GM21529 (cell line): ENCODE results near the gene INO80D.
A peak's percentile ranks its signal among the peaks of the same experiment; 100 is the strongest.
"Not testable (repeated sequence)": the region's sequence is repeated elsewhere in the genome, so short reads cannot be mapped to it uniquely, and the experiment has no call there.

Source experiments
- ATAC-seq: cut with Tn5 transposase; IDR thresholded peaks from one replicate; pipeline ENCODE4 v1.9.1; 2021; ENCODE audit not compliant: unreplicated experiment

The INO80D gene

DNA sequence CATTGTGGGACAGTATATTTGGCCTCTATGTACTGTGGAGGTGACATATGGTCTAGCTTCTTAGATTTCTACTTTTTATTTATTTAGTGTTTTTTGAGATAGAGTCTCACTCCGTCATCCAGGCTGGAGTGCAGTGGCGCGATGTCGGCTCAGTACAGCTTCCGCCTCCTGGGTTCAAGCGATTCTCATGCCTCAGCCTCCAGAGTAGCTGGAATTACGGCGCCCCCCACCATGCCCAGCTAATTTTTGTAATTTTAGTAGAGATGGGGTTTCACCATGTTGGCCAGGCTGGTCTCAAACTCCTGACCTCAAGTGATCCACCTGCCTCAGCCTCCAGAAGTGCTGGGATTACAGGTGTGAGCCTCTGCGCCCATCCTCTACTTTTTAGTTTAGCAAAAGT, 99.6 kb downstream of the INO80D start:
- not testable (repeated sequence) for ATAC-seq

DNA sequence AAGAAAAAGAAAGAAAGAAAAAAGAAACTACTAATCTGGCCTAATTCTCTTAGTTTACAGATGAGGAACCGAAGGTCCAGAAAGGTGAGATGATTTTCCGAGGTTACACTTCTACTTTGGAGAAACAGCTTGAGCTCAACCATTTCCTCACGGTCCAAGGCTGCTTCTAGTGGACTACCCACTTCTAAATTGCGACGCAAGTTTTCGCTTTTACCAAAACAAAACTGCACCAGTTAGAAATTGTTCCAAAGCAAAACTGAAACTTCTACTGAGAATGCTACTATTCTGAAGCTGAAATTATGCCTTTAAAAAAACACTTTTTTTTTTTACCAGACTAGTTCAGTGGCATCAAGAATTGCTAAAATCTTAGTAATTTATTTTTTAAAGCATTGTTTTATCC, 101.6 kb downstream of the INO80D start:
- ATAC-seq: peak; percentile 80

DNA sequence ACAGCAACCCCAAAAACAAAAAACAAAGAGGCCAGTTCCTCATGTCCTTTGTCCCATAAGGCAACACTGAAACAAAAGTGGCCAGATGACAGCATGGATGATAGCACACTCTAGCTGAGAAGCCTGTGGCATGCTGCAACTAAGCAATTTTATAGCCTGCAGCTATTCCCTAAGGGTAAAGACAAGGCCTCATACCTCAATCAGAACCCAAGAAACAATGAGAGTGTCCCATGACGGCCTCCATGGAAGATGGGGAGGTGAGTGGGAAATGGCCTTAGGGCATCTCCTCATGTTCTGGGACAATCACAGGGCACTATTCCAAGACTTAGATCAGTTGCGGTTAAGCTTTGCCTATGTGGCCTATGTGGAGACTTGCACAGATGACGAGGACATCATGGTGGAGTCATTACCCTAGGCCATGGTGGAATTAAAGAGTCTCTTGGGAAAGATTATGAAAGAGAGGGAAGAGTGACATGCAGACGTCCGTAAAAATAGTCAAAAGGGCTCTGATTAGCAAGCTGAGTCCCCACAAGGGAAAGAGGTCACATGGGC, 103.1 kb downstream of the INO80D start:
- ATAC-seq: no peak

DNA sequence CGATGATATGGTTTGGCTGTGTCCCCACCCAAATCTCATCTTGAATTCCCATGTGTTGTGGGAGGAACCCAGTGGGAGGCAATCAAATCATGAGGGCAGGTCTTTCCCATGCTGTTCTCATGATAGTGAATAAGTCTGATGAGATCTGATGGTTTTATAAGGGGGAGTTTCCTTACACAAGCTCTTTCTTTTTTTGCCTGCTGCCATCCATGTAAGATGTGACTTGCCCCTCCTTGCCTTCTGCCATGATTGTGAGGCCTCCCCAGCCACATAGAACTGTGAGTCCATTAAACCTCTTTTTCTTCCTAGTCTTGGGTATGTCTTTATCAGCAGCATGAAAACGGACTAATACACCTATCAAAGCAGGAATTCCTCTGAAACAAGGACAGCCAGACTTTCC, 107.2 kb downstream of the INO80D start:
- not testable (repeated sequence) for ATAC-seq

DNA sequence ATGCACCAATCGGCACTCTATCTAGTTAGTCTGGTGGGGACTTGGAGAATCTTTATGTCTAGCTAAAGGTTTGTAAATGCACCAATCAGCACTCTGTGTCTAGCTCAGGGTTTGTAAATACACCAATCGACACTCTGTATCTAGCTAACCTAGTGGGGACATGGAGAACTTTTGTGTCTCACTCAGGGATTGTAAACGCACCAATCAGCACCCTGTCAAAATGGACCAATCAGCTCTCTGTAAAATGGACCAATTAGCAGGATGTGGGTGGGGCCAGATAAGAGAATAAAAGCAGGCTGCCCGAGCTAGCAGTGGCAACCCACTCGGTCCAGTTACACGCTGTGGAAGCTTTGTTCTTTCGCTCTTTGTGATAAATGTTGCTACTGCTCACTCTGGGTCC, 108.3 kb downstream of the INO80D start:
- ATAC-seq: not testable (repeated sequence)

- not testable (repeated sequence) for ATAC-seq
Observed at GRCh38 chr2:205976934-205977659, 108.9 kb downstream of the INO80D start.

- no peak for ATAC-seq
Observed at GRCh38 chr2:205976120-205976814, 109.7 kb downstream of the INO80D start.

GRCh38 chr2:205975082-205975949, 110.7 kb downstream of the INO80D start:
- peak; percentile 72 for ATAC-seq

DNA sequence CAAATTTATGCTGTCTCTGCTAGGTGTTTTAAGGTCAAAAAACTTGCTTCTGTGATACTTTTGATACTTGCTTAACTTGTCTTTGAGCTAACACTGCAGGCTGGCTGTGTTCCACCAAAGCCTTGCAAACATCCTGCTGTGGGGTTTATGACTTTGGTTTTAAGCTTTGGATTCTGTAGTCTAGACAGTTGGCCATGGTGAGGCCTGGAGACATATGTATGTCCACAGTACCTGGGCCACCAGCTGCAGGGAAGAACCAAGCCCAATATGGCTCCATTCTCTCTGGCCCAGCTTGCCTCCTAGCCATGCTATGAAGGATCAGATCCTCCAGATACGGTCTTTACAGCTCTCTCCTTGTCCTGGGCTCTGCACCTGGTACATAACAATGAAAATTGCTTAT, 113.9 kb downstream of the INO80D start:
- no peak for ATAC-seq

- ATAC-seq: no peak
Observed at GRCh38 chr2:205970348-205970747, 115.6 kb downstream of the INO80D start.

DNA sequence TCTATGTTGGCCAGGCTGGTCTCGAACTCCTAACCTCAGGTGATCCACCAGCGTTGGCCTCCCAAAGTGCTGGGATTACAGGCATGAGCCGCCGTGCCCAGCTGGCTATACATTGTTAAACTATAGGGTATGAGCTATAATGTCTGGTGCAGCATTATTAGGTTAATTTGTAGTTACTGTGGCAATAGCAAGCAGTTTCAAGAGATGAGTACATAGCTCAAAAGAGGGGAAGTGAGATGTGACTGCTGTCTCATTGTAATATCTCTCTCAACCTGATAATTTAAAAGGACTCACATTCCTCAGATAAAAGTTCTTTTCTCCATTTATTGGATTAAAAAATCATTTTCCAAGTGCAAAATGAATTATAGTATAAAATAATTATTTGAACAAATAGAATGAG, 116.4 kb downstream of the INO80D start:
- peak; percentile 47 for ATAC-seq

DNA sequence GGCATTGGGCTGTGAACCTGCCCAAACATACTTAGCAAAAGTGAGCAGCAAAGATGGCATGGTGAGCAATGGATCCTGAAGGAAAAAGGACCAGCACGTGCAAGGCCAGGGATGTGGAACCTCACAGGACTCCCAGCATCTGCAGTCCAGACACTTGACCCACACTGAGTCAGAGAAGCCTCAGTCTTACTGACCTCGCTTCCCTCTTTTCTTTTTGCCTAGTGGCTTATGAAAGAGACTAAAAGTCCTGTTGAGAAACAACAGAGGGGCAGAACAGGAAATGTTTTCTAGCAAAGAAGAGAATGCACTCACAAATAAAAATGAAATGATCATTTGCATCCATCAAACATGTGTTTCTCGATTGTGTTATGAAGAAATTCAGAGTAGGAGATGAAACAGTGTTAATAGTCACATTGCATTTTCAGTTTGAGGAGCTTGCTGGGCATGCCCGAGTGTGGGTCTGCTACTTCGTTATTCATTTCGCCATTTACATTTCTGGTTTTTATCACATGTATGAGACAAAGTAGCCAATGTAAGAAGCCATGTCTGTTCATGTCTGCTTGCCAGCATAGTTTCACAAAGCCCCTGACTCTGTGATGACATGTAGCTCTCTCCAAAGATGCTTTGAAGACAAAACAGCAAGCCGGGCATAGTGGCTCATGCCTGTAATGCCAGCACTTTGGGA, 118.4 kb downstream of the INO80D start:
- no peak for ATAC-seq

DNA sequence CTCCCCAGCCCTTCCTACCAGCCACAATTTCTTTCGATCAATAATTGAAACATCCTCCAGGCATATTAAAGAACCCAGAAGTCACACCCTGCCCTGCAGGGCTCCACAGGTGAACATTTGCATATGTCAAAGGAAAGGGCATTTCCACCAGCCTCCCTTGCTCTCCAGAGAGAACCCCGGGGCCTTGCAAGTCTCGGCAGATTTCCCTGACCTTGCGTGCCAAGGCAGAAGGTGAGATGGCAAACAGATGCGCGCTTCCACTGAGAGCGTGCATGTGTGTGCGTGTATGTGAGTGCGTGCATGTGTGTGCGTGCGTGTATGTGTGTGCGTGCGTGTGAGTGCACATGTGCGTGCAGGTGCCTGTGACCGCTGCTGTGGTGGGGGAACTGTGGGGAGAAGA, 120.3 kb downstream of the INO80D start:
- no peak for ATAC-seq

- ATAC-seq: no peak
Observed at GRCh38 chr2:205964111-205964761, 121.7 kb downstream of the INO80D start.

DNA sequence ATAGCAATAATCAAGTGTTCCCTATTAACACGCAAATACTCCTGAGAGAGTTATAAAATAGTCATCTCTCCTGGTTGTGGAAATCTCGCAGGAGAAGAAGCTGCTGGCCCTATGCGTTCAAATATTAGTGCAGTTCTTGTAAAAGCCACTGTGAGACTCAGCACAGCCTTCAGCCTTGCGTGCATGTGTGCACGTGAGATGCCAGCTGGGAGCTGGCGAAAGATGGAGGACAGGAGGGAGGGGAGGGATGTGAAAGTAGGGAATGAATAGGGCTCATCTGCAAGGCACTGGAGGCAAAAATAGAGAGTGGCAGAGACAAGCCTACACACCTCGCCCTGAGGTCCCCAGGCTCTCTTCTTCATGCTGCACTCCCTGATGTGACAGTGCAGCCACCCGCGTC, 126.5 kb downstream of the INO80D start:
- ATAC-seq: no peak

GRCh38 chr2:205957452-205958154, 128.4 kb downstream of the INO80D start:
- ATAC-seq: no peak

GRCh38 chr2:205954707-205955106, 131.3 kb downstream of the INO80D start:
- peak; percentile 56 for ATAC-seq

- ATAC-seq: no peak
Observed at GRCh38 chr2:205952282-205952681, 133.7 kb downstream of the INO80D start.

DNA sequence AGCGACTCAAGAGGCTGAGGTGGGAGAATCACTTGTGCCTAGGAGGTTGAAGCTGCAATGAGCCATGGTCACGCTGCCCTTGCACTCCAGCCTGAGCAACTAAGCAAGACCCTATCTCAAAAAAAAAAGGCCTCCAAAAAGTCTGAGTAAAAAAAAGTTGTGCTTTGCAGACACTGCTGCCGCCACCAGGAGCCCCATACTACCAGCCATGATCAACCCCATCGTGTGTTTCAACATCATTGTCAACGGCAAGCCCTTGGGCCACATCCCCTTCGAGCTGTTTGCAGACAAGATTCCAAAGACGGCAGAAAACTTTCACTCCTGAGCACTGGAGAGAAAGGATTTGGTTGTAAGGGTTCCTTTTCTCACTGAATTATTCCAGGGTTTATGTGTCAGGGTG, 137.1 kb downstream of the INO80D start:
- ATAC-seq: no peak

- ATAC-seq: no peak
Observed at GRCh38 chr2:205948496-205948837, 137.5 kb downstream of the INO80D start.
